Keratinocyte (primary cell): ENCODE measurements around the gene PAIP1. TPM values are rescaled to one million over a fixed set of nuclear protein-coding genes. Genes with fewer than 3 reads are reported as not detected.
A peak's percentile ranks its signal among the peaks of the same experiment; 100 is the strongest.

Experiments
- DNase-seq: peaks from one replicate; pipeline ENCODE4 v3.0.0-alpha.2; 2011; ENCODE audit warnings: low read depth, missing footprints, low spot score
- FAIRE-seq: peaks from 2 replicates; lab custom pipeline; 2011; peaks lifted over from hg19 to GRCh38; lab: Jason Lieb, UNC
- H2AFZ ChIP-seq: 2 replicates; pipeline ENCODE4 v1.6.0; 2012; ENCODE audit warnings: low read length, control low read depth, inconsistent platforms; ENCODE audit not compliant: control insufficient read depth
- H3K27ac ChIP-seq: 2 replicates; pipeline ENCODE4 v1.5.1; 2011; ENCODE audit warnings: low read length; ENCODE audit not compliant: control insufficient read depth, insufficient read depth
- H3K27me3 ChIP-seq: 3 replicates; pipeline ENCODE4 v1.6.0; 2011; ENCODE audit warnings: low read length; ENCODE audit not compliant: control insufficient read depth, insufficient read depth; ENCODE audit errors: extremely low read depth
- H3K36me3 ChIP-seq, 2 experiments: 2 replicates in 1 of 2; 3 replicates in 1 of 2; pipeline ENCODE4 v1.5.1; 2011; ENCODE audit warnings: low read length in 2 of 2, mild to moderate bottlenecking in 1 of 2; ENCODE audit not compliant: control insufficient read depth in 2 of 2, insufficient read depth in 2 of 2; ENCODE audit errors: extremely low read depth in 1 of 2
- H3K4me1 ChIP-seq: 3 replicates; pipeline ENCODE4 v1.5.1; 2011; ENCODE audit warnings: low read length; ENCODE audit not compliant: control insufficient read depth, insufficient read depth; ENCODE audit errors: extremely low read depth
- H3K4me2 ChIP-seq: 3 replicates; pipeline ENCODE4 v1.6.0; 2011; ENCODE audit warnings: low read depth, low read length; ENCODE audit not compliant: control insufficient read depth, insufficient read depth; ENCODE audit errors: extremely low read depth
- H3K4me3 ChIP-seq, 3 experiments: fragments of 200-600 bp in 1 of 3; sonication (generic) in 1 of 3; 2 replicates in 2 of 3; 3 replicates in 1 of 3; pipeline ENCODE4 v1.5.1; 2011 to 2016; ENCODE audit warnings: low read length in 3 of 3, mild to moderate bottlenecking in 3 of 3, control low read depth in 2 of 3, inconsistent platforms in 1 of 3, low read depth in 1 of 3, mixed read lengths in 1 of 3, mixed run types in 1 of 3, moderate library complexity in 1 of 3; ENCODE audit not compliant: control insufficient read depth in 2 of 3, insufficient read depth in 2 of 3; ENCODE audit errors: extremely low read depth in 1 of 3
- H3K79me2 ChIP-seq: 2 replicates; pipeline ENCODE4 v1.6.0; 2012; ENCODE audit warnings: low read length; ENCODE audit not compliant: control insufficient read depth, insufficient read depth
- H3K9ac ChIP-seq: 3 replicates; pipeline ENCODE4 v1.6.0; 2011; ENCODE audit warnings: low read length; ENCODE audit not compliant: control insufficient read depth, insufficient read depth; ENCODE audit errors: extremely low read depth
- H3K9me1 ChIP-seq: 3 replicates; pipeline ENCODE4 v1.6.0; 2011; ENCODE audit warnings: low read length; ENCODE audit not compliant: control insufficient read depth, insufficient read depth; ENCODE audit errors: extremely low read depth
- H3K9me3 ChIP-seq: 2 replicates; pipeline ENCODE4 v1.5.1; 2012; ENCODE audit warnings: low read depth, low read length; ENCODE audit not compliant: control insufficient read depth
- H4K20me1 ChIP-seq: 3 replicates; pipeline ENCODE4 v1.6.0; 2011; ENCODE audit warnings: low read length; ENCODE audit not compliant: control insufficient read depth, insufficient read depth; ENCODE audit errors: extremely low read depth
- EZH2 ChIP-seq: IDR thresholded peaks from one replicate; pipeline ENCODE4 v1.6.1; 2012; ENCODE audit warnings: inconsistent platforms, mild to moderate bottlenecking, low read length, moderate library complexity
- dilution Hi-C: fragments of 300-500 bp; cut with MboI; formaldehyde crosslinking; loops from one replicate; pipeline ENCODE4 v1.7.0; 2020; ENCODE audit warnings: low sequenced_read_pairs; ENCODE audit not compliant: extremely low pct_ligation_motif_present
- polyA plus RNA-seq, 5 experiments: library from polyadenylated mRNA; depleted of rRNA in 3 of 5; stranded (reverse) in 3 of 5; stranded (forward) in 1 of 5; unstranded in 1 of 5; fragments of >200 nt; gene quantifications; 1 replicate in 1 of 5; 2 replicates in 3 of 5; 3 replicates in 1 of 5; pipeline versions ENCODE4 v1.2.1 to v1.2.3, GENCODE V29; 2011 to 2012; ENCODE audit warnings: missing spikeins in 2 of 5, low read depth in 1 of 5, low replicate concordance in 1 of 5
- TF ChIP-seq, protein P1 (sequence below), 3 experiments: IDR thresholded peaks in 1 of 3; conservative IDR thresholded peaks in 1 of 3; optimal IDR thresholded peaks in 1 of 3; 2 replicates in 2 of 3; 3 replicates in 1 of 3; pipeline versions ENCODE3 to v1.5.1; 2011; ENCODE audit warnings: low read length in 3 of 3, mild to moderate bottlenecking in 3 of 3, moderate library complexity in 2 of 3, control low read depth in 1 of 3, inconsistent platforms in 1 of 3; ENCODE audit not compliant: insufficient read depth in 2 of 3; ENCODE audit errors: extremely low read depth in 1 of 3

The PAIP1 gene
- polyA plus RNA-seq, 1 donor (not counting 4 experiments of a cell fraction or from before 2014, with no cell fraction given): 115 TPM

DNA sequence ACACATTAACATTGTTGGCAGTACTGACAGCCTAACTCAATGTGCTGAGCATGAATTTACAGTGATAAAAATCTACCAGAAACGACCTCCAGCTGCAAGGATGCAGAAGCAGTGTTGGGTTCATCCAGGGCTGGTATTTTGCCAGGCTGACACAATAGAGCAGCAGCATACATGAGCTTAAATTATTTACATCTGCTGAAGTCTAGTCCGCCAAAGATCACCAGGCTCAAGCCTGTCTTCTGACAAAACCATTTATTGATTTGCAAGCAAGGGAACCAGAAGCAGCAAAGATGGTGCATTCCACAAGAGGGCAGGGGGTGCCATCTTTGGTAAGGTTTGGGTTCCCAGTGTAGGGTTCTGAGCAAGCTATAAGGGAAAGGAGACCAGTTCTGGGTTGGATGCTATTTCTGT, 33.2 kb downstream of the PAIP1 start:
- no peak overlapping the region for H3K9ac ChIP-seq
- H3K27me3 ChIP-seq: no peaks in the 10 kb centered on the region
- H3K27ac ChIP-seq: no peak overlapping the region
- H3K9me3 ChIP-seq: no peaks in the 10 kb centered on the region
- H4K20me1 ChIP-seq: no peaks in the 10 kb centered on the region
- H3K9me1 ChIP-seq: no peaks in the 10 kb centered on the region
- TF ChIP-seq EZH2: no peak
- TF ChIP-seq, protein P1, sequence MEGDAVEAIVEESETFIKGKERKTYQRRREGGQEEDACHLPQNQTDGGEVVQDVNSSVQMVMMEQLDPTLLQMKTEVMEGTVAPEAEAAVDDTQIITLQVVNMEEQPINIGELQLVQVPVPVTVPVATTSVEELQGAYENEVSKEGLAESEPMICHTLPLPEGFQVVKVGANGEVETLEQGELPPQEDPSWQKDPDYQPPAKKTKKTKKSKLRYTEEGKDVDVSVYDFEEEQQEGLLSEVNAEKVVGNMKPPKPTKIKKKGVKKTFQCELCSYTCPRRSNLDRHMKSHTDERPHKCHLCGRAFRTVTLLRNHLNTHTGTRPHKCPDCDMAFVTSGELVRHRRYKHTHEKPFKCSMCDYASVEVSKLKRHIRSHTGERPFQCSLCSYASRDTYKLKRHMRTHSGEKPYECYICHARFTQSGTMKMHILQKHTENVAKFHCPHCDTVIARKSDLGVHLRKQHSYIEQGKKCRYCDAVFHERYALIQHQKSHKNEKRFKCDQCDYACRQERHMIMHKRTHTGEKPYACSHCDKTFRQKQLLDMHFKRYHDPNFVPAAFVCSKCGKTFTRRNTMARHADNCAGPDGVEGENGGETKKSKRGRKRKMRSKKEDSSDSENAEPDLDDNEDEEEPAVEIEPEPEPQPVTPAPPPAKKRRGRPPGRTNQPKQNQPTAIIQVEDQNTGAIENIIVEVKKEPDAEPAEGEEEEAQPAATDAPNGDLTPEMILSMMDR (optimal IDR thresholded peaks at IDR 0.05 in 1 of 3, IDR thresholded peaks at IDR 0.05 in 1 of 3, conservative IDR thresholded peaks at IDR 0.05 in 1 of 3; ENCODE audit: extremely low read depth in 1 of 3, insufficient read depth in 2 of 3, low read length in 3 of 3): no peak
- DNase-seq (no peak), FAIRE-seq (no peak)
- no peaks in the 10 kb centered on the region for H3K4me1 ChIP-seq
- dilution Hi-C loops: no loop called here
- no peaks in the 10 kb centered on the region for H3K79me2 ChIP-seq
- H3K4me2 ChIP-seq: no peak overlapping the region
- no peak overlapping the region for H3K4me3 ChIP-seq
- peaks cover 5 to 7% of the 10 kb centered on the region in 2 experiments for H3K36me3 ChIP-seq
- no peak overlapping the region for H2AFZ ChIP-seq

DNA sequence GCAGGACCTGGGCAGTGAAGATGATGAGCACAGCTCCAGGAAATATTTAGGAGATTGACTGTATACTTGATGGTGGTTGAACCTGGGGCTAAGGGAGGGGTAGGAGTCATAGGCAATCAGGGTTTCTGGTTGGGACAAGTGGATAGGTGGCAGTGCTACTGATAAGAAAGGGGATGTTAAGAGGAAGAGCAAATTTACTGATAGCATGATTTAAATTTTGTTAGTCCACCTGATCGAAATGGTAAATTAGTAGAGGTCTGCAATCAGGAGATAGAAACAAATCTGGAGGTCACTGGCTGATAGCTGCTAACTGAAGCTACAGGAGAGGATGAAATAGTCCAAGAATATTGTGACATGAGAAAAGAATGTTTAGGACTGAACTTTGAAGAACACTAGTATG, 36.3 kb downstream of the PAIP1 start:
- Histone ChIP-seq H3K4me2 (no peak overlapping the region), H3K27ac (no peak overlapping the region), H3K9me1 (no peaks in the 10 kb centered on the region), H4K20me1 (no peaks in the 10 kb centered on the region), H3K27me3 (no peaks in the 10 kb centered on the region), H3K36me3 (peaks cover 3 to 5% of the 10 kb centered on the region in 2 experiments), H3K4me1 (peaks cover 5% of the 10 kb centered on the region), H3K79me2 (no peaks in the 10 kb centered on the region), H2AFZ (no peak overlapping the region), H3K9me3 (no peaks in the 10 kb centered on the region), H3K9ac (no peak overlapping the region), H3K4me3 (no peak overlapping the region)
- no peak for DNase-seq
- dilution Hi-C loops: no loop called here
- TF ChIP-seq EZH2: no peak
- FAIRE-seq: no peak

GRCh38 chr5:43515678-43516048, 41.2 kb downstream of the PAIP1 start:
- no peak for DNase-seq
- TF ChIP-seq, protein P1 (optimal IDR thresholded peaks at IDR 0.05 in 1 of 3, IDR thresholded peaks at IDR 0.05 in 1 of 3, conservative IDR thresholded peaks at IDR 0.05 in 1 of 3; ENCODE audit: extremely low read depth in 1 of 3, insufficient read depth in 2 of 3, low read length in 3 of 3): no peak
- TF ChIP-seq EZH2: no peak
- Histone ChIP-seq H3K4me3 (peak overlapping the region; percentile 51 to 87 (median 82)), H3K9me3 (no peaks in the 10 kb centered on the region), H3K4me2 (peak overlapping the region; percentile 87), H3K36me3 (no peaks in the 10 kb centered on the region), H3K27me3 (no peaks in the 10 kb centered on the region), H3K79me2 (peaks cover 12% of the 10 kb centered on the region), H3K27ac (peak overlapping the region; percentile 92), H3K9me1 (no peaks in the 10 kb centered on the region), H4K20me1 (no peaks in the 10 kb centered on the region), H2AFZ (peak overlapping the region; percentile 43), H3K4me1 (peaks cover 16% of the 10 kb centered on the region), H3K9ac (peak overlapping the region; percentile 94)
- dilution Hi-C loops: no loop called here
- no peak for FAIRE-seq
